MM.1S (cell line): ENCODE data around the gene AQP11.

Experiments used
- EZH2 ChIP-seq: fragments of 300-600 bp; sonication (generic); optimal IDR thresholded peaks from 2 replicates; pipeline ENCODE3; 2017; ENCODE audit warnings: low read depth, mild to moderate bottlenecking, antibody characterized with exemption, low read length, mixed read lengths
- TF ChIP-seq, protein P1 (sequence below): fragments of 300-600 bp; sonication (generic); IDR thresholded peaks from 2 replicates; pipeline ENCODE4 v1.5.1; 2016; ENCODE audit warnings: antibody characterized with exemption, low read length, mixed read lengths

DNA sequence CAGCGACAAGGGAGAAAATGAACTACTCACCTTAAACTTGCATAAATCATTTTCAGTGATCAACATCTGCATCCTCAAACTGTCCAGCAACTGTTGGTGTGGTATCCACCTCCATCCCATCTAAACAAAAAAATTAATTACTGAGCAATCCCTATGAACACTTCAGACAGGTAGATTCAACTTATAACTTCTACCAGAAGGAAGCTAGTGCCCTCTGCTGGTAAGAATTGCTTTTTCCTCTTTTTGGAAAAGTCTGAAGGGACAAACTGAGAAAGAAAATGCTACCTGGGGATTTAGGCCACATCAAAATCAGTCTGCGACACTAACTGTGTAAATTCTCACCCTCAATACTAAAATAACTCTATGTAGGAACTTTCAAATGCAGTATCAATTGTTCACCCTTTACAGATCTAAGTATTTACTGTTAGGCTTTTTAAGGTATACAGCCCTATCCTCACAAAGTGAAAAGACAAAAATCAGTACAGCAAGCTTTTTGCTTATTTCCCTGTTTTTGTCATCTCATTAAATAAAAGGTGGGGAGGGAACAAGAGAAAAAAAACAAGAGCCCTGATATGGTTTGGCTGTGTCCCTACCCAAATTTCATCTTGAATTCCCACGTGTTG lies 29.9 kb downstream of the AQP11 start:
- TF ChIP-seq, protein P1, sequence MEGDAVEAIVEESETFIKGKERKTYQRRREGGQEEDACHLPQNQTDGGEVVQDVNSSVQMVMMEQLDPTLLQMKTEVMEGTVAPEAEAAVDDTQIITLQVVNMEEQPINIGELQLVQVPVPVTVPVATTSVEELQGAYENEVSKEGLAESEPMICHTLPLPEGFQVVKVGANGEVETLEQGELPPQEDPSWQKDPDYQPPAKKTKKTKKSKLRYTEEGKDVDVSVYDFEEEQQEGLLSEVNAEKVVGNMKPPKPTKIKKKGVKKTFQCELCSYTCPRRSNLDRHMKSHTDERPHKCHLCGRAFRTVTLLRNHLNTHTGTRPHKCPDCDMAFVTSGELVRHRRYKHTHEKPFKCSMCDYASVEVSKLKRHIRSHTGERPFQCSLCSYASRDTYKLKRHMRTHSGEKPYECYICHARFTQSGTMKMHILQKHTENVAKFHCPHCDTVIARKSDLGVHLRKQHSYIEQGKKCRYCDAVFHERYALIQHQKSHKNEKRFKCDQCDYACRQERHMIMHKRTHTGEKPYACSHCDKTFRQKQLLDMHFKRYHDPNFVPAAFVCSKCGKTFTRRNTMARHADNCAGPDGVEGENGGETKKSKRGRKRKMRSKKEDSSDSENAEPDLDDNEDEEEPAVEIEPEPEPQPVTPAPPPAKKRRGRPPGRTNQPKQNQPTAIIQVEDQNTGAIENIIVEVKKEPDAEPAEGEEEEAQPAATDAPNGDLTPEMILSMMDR, result peak; percentile 70
- TF ChIP-seq EZH2, result no peak
